ENCODE results near the gene ZNF91.
"Not testable (repeated sequence)": the region's sequence is repeated elsewhere in the genome, so short reads cannot be mapped to it uniquely, and the experiment has no call there.

Gene ZNF91

GRCh38 chr19:23321953-23322549 is 73.2 kb downstream of the ZNF91 start:
- H3K4me1 ChIP-seq (ENCODE audit: insufficient read depth, low read length), result no peaks in the 10 kb centered on the region
- no peak overlapping the region for H3K4me2 ChIP-seq (ENCODE audit: insufficient read depth, low read length)
- no peak for DNase-seq
- H2AFZ ChIP-seq (ENCODE audit: low read depth, low read length), result no peak overlapping the region
- no peak for TF ChIP-seq CTCF (IDR thresholded peaks at IDR 0.05; ENCODE audit: borderline replicate concordance, extremely low read depth, low read length, poor library complexity, severe bottlenecking)
- no peak for TF ChIP-seq EZH2 (IDR thresholded peaks at IDR 0.05; ENCODE audit: borderline replicate concordance, low read depth, low read length, severe bottlenecking)
- H3K36me3 ChIP-seq (ENCODE audit: insufficient read depth, low read length), result no peaks in the 10 kb centered on the region
- no peaks in the 10 kb centered on the region for H4K20me1 ChIP-seq (ENCODE audit: insufficient read depth, low read length)
- H3K4me3 ChIP-seq (ENCODE audit: low read depth in 1 of 2, low read length in 2 of 2), result no peak overlapping the region
- no peaks in the 10 kb centered on the region for H3K27me3 ChIP-seq (ENCODE audit: insufficient read depth, low read length, poor library complexity)
- H3K79me2 ChIP-seq (ENCODE audit: insufficient read depth, low read length), result no peaks in the 10 kb centered on the region
- 0 out of 3 replicates have a peak, but pooled peaks have one; percentile 20 for ATAC-seq (ENCODE audit: insufficient read depth, low read depth)
- no peaks in the 10 kb centered on the region for H3K9me3 ChIP-seq (ENCODE audit: insufficient read depth, low read length, severe bottlenecking)
- H3K27ac ChIP-seq (ENCODE audit: low read length), result no peak overlapping the region
- no peak overlapping the region for H3K9ac ChIP-seq (ENCODE audit: low read depth, low read length)

- not testable (repeated sequence) for H3K9ac ChIP-seq (ENCODE audit: low read depth, low read length); ATAC-seq (ENCODE audit: insufficient read depth, low read depth); H3K9me3 ChIP-seq (ENCODE audit: insufficient read depth, low read length, severe bottlenecking); H3K27ac ChIP-seq (ENCODE audit: low read length); H4K20me1 ChIP-seq (ENCODE audit: insufficient read depth, low read length); H3K4me2 ChIP-seq (ENCODE audit: insufficient read depth, low read length); H3K36me3 ChIP-seq (ENCODE audit: insufficient read depth, low read length); H3K4me1 ChIP-seq (ENCODE audit: insufficient read depth, low read length); H3K27me3 ChIP-seq (ENCODE audit: insufficient read depth, low read length, poor library complexity); H3K79me2 ChIP-seq (ENCODE audit: insufficient read depth, low read length); H3K4me3 ChIP-seq (ENCODE audit: low read depth in 1 of 2, low read length in 2 of 2); H2AFZ ChIP-seq (ENCODE audit: low read depth, low read length); DNase-seq
These were observed 73.9 kb downstream of the ZNF91 start for GRCh38 chr19:23321403-23321802.

DNA sequence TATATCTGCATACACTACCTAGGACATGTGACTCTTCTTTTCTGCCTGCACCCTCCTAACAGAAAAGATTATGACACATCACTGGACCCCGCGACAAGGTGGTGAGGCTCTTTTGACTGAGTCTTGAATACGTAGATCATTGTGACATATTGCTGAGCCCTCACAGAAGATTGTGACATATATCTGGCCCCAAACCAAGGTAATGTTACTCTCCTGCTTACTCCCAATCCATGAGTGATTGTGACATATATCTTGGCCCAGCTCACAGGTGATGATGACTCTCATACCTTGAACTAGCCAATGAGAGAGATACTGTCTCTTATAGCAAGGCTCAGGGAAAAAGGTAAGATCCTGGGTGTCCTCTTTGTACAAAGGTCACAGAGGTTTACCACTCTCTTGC is 75.7 kb downstream of the ZNF91 start:
- DNase-seq, result not testable (repeated sequence)

DNA sequence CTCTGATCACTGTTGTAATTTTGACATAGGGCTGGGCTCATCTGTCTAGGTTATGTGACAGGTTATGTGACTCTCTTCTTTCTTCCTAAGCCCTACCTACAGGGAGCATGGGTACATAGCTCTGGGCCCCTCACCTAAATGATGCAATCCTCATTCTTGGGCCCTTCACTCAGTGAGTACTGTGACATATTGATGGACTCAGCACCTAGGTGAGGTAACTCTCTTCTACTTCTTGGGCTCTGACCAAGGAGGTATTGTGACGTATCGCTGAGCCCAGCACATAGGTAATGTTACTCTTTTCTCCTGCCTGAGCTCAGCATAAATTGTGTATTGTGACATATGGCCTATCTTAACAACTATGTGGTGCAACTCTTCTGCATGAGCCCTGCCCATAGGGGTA is 76.3 kb downstream of the ZNF91 start:
- not testable (repeated sequence) for H3K27ac ChIP-seq (ENCODE audit: low read length); DNase-seq; ATAC-seq (ENCODE audit: insufficient read depth, low read depth); H3K4me2 ChIP-seq (ENCODE audit: insufficient read depth, low read length); H3K4me1 ChIP-seq (ENCODE audit: insufficient read depth, low read length); H3K27me3 ChIP-seq (ENCODE audit: insufficient read depth, low read length, poor library complexity); H3K9ac ChIP-seq (ENCODE audit: low read depth, low read length); H2AFZ ChIP-seq (ENCODE audit: low read depth, low read length); H4K20me1 ChIP-seq (ENCODE audit: insufficient read depth, low read length); H3K4me3 ChIP-seq (ENCODE audit: low read depth in 1 of 2, low read length in 2 of 2); H3K9me3 ChIP-seq (ENCODE audit: insufficient read depth, low read length, severe bottlenecking); H3K79me2 ChIP-seq (ENCODE audit: insufficient read depth, low read length); H3K36me3 ChIP-seq (ENCODE audit: insufficient read depth, low read length)

More for the DNA sequence above, 75.7 kb downstream of the ZNF91 start:
- H3K4me1 ChIP-seq (ENCODE audit: insufficient read depth, low read length); H3K4me3 ChIP-seq (ENCODE audit: low read depth in 1 of 2, low read length in 2 of 2); H3K9ac ChIP-seq (ENCODE audit: low read depth, low read length); H3K27me3 ChIP-seq (ENCODE audit: insufficient read depth, low read length, poor library complexity); H3K4me2 ChIP-seq (ENCODE audit: insufficient read depth, low read length); H3K79me2 ChIP-seq (ENCODE audit: insufficient read depth, low read length); H3K9me3 ChIP-seq (ENCODE audit: insufficient read depth, low read length, severe bottlenecking); H3K27ac ChIP-seq (ENCODE audit: low read length); H3K36me3 ChIP-seq (ENCODE audit: insufficient read depth, low read length); H4K20me1 ChIP-seq (ENCODE audit: insufficient read depth, low read length); H2AFZ ChIP-seq (ENCODE audit: low read depth, low read length); ATAC-seq (ENCODE audit: insufficient read depth, low read depth): not testable (repeated sequence)

DNA sequence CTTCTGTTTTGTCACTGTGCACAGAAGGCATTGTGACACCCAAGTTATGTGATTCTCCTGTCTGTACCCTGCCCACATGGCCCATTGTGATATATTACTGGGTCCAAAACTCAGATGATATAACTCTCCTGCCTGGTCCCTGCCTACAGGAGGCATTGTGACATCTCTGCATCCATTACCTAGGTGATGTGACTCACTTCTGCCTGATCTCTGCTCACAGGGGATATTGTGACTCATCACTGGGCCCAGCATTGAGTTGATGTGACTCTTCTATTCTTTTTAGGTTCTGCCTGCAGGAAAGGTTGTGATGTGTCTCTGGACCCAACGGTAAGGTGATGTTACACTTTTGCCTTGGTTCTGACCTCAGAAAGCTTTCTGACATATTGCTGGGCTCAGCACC is 77.1 kb downstream of the ZNF91 start:
- no peak overlapping the region for H3K4me3 ChIP-seq (ENCODE audit: low read depth in 1 of 2, low read length in 2 of 2)
- no peak overlapping the region for H3K9ac ChIP-seq (ENCODE audit: low read depth, low read length)
- no peak for DNase-seq
- no peak overlapping the region for H3K4me2 ChIP-seq (ENCODE audit: insufficient read depth, low read length)
- H4K20me1 ChIP-seq (ENCODE audit: insufficient read depth, low read length), result no peaks in the 10 kb centered on the region
- no peaks in the 10 kb centered on the region for H3K9me3 ChIP-seq (ENCODE audit: insufficient read depth, low read length, severe bottlenecking)
- H3K36me3 ChIP-seq (ENCODE audit: insufficient read depth, low read length), result no peaks in the 10 kb centered on the region
- no peak for TF ChIP-seq EZH2 (IDR thresholded peaks at IDR 0.05; ENCODE audit: borderline replicate concordance, low read depth, low read length, severe bottlenecking)
- TF ChIP-seq CTCF (IDR thresholded peaks at IDR 0.05; ENCODE audit: borderline replicate concordance, extremely low read depth, low read length, poor library complexity, severe bottlenecking), result no peak
- H3K4me1 ChIP-seq (ENCODE audit: insufficient read depth, low read length), result no peaks in the 10 kb centered on the region
- ATAC-seq (ENCODE audit: insufficient read depth, low read depth), result no peak
- H3K79me2 ChIP-seq (ENCODE audit: insufficient read depth, low read length), result no peaks in the 10 kb centered on the region
- H2AFZ ChIP-seq (ENCODE audit: low read depth, low read length), result no peak overlapping the region
- H3K27ac ChIP-seq (ENCODE audit: low read length), result no peak overlapping the region
- no peaks in the 10 kb centered on the region for H3K27me3 ChIP-seq (ENCODE audit: insufficient read depth, low read length, poor library complexity)

All from DND-41 (cell line).